KG1 (cell line): ENCODE results near the gene ULK4.
"Not testable (repeated sequence)": the region's sequence is repeated elsewhere in the genome, so short reads cannot be mapped to it uniquely, and the experiment has no call there.

ENCODE experiments used
- DNase-seq: peaks from one replicate; lab custom pipeline; 2025; lab: John Stamatoyannopoulos, UW

The ULK4 gene

DNA sequence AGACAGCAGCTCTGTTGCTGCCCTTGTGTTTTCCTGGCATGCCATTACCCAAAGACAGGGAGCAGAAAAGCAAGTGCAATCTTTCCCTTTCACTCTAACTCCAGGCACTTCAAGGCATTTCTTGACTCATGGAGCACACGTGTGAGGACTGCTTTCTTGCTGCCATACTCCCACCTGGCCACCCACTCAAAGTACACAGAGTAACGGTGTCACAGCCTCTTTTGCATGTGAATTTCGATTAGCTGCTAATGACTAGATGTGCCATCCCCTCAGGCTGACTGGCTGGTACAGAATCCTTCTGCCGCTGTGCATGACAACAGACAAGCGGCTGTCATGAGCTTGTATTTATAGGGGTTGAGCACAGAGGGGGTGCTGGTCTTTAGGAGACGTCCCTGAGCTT lies 382.0 kb downstream of the ULK4 start:
- DNase-seq: no peak

- DNase-seq: no peak
Measured at GRCh38 chr3:41578798-41579197, 383.1 kb downstream of the ULK4 start.

GRCh38 chr3:41575724-41576123 lies 386.2 kb downstream of the ULK4 start:
- no peak for DNase-seq

- no peak for DNase-seq
Measured at GRCh38 chr3:41574900-41575299, 387.0 kb downstream of the ULK4 start.

DNA sequence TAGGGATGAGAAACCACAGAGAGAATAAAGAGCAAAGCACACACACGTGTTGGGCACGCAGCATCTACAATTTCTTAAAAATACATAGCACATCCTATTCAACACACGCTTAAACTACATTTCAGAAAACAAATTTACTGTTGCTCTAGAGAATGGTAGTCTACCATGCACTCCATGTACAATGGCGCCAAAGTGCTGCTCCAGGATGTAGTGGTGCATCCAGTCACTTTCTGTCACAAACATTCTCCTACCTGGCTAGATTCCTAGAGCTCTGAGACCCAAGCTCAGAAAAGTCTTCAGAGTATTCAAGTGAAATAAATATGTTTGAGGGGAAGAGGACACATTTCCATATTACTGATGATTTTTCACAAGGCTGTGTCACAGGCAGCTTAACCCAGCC lies 388.3 kb downstream of the ULK4 start:
- DNase-seq: no peak

DNA sequence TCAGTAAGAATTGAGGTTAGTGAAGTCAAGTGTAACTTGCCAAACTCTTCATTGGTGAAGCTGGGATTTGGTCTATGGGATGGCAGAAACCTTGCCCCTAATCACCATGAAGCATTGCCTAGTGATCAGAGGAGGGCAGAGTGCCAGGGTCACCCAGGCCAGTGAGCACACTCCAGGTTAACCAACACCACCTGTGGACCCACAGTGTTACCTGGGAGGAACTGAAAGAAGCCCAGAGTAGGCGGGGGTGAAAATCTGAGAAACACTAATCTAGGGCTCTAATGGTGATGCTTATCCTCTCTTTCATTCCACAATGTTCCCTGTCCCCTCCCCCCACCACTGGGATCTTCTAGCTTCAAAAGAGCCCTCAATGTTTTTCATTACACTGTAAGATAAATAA lies 389.8 kb downstream of the ULK4 start:
- DNase-seq: no peak

- no peak for DNase-seq
Measured at GRCh38 chr3:41569632-41570305, 392.1 kb downstream of the ULK4 start.

DNA sequence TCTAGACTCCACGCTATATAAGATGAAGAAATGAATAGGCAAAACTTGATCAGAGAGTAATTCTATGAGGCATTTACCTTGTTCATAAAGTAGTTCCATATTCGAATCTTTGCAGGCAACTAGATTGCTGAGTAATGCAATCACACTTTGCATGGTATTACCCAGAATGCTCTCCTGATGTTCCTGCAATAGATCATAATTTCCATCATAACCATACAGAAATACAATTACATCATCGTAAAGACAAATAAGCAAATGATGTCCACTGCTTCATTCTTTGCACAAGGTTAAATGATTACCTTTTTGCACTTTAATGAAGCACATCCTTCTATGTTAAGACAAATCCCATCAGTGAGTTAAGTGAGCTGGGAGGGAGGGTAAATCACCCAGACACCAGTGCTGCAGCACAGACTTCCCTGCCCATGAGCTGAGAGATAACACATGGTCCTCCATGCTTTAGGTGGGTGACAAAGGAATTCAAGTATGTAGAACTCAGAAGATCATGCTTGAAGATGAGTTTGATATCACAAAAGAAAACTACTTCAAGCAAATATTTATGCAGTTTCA lies 395.9 kb downstream of the ULK4 start:
- DNase-seq: no peak

GRCh38 chr3:41565003-41565402 lies 396.9 kb downstream of the ULK4 start:
- DNase-seq: no peak

DNA sequence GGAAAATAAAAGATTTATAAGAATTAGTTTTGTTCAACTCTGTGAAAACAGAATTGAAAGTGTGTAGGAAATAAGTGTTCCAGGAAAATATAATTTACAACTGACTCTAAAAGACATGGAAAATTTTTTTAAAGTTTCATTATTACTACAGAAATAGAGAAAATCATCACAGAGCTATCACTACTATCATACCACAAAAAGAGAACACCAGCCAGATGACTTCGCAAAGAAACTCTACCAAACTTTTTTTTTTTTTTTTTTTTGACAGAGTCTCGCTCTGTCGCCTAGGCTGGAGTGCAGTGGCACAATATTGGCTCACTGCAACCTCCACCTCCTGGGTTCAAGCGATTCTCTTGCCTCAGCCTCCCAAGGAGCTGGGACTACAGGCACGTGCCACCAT lies 405.7 kb downstream of the ULK4 start:
- not testable (repeated sequence) for DNase-seq

- DNase-seq: no peak
Measured at GRCh38 chr3:41532976-41533375, 428.9 kb downstream of the ULK4 start.

GRCh38 chr3:41526995-41527573 lies 434.8 kb downstream of the ULK4 start:
- no peak for DNase-seq

DNA sequence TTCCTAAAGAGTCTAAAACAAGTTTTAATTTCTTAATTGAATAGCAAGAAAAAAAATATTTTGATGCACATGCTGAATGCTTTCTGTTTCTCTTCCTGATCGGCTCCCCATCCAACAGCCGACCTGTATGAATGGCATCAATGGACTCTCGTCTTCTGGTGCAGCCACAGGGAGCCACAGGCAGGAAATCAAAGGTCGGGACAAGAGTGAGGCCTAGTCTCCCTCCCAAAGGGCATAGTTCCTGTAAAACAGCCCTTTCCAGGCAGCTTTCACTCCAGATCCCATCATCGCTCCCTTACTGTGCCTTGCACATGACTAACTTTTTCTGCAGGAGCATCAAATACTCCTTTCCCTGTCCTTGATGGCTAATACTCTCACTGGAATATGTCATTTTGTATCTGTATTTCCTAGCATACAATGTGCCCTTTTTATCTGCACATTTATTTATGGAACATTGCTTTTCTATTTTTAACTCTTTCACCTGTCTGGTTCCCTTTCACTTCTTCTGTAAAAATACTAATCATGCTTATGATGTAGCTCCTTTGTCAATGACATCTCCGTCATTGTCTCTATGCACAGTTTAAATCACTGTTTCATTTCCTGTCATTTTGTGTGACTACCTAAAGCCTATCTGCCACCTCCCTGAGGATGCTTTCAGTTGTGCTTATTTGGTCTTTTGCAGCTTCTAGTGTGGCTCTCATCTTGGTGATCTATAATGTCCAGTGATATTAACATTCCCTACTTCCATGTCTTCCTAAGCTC lies 436.4 kb downstream of the ULK4 start:
- no peak for DNase-seq

GRCh38 chr3:41523897-41524296 lies 438.0 kb downstream of the ULK4 start:
- DNase-seq: no peak

DNA sequence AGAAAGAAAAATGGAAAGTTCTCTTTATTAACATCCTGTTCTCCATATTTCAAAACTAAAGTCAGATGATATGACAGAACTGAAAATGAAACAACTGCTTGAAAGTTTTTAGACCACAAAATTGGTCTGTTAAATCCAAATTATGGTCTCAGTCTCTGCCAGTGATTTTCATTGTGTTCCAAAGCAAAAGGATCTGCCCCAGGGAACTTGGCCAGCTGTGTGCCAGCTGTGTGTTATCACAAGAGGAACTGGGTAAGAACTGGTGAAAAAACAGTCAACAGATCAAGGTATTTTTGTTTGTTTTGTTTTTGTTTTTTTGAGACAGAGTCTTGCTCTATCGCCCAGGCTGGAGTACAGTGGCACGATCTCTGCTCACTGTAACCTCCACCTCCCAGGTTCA lies 439.3 kb downstream of the ULK4 start:
- no peak for DNase-seq

DNA sequence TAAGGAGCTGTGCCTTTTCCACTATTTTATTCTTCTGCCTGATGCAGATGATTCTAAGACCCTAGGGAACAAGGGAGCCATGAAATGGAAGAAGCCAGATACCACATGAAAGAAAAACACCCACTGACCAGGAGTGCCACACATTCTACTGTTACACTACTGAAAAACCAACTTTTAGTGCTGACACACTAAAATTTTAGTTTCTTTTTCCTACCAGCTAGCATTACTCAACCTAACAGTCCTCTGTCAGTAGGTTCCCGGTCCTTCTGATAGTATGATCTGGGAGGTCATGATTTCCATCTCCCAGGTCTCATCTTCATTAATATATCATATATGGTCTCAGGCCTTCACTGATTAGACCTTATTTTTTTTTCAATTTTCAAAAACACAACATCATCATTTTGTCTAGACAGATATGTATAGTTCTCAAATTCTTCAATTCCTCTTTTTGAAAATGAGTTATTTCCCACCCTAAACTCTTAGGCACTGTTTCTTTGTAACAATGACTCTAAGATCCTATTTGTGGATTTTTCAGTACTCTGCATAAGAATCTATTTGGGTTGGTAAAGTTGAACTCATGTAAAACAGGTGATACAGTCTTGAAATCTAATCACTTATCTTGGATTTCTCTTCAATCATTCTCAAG lies 440.8 kb downstream of the ULK4 start:
- DNase-seq: no peak

DNA sequence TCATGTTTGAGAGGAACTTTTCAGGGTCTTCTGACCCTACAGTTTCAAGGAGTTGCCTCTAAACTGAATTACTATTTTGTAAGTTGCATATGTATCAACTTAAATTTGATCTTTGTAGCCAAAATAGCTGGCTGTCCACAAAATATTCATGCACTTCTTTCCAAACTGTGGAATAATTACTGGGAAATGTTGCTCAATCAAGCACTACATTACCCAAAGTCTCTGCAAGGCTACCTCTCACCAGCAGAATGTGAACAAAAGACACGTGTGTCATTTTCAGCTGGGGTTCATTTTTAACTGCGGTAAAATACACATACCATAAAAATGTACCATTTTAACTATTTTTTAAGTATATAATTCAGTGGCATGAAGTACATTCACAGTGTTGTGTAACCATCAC lies 442.2 kb downstream of the ULK4 start:
- DNase-seq: no peak

- DNase-seq: no peak
Measured at GRCh38 chr3:41518626-41519025, 443.3 kb downstream of the ULK4 start.

DNA sequence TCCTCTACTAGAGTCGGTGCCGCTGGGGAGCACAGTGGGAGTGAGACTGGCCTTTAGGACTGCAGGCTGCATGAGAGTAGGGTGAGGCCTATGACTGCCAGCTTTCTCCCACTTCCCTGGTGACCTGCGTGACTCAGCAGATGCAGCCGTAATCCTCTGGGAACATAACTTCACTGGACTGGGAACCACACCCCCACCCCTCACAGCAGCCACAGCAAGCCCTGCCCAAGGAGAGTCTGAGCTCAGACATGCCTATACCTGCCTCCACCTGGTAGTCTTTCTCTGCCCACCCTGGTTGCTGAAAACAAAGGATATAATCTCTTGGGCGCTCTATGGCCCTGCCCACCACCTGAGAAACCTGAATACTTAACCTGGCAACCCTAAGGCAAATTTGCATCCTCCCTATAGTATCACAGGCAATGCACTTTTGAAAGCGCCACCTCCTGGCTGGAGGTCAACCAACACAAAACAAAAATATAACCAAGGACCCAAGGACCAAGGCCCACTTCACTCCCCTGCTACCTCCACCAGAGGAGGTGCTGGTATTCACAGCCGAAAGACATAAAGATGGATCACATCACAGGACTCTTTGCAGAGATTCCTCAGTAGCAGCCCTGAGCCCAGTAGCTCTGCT lies 453.7 kb downstream of the ULK4 start:
- DNase-seq: no peak

DNA sequence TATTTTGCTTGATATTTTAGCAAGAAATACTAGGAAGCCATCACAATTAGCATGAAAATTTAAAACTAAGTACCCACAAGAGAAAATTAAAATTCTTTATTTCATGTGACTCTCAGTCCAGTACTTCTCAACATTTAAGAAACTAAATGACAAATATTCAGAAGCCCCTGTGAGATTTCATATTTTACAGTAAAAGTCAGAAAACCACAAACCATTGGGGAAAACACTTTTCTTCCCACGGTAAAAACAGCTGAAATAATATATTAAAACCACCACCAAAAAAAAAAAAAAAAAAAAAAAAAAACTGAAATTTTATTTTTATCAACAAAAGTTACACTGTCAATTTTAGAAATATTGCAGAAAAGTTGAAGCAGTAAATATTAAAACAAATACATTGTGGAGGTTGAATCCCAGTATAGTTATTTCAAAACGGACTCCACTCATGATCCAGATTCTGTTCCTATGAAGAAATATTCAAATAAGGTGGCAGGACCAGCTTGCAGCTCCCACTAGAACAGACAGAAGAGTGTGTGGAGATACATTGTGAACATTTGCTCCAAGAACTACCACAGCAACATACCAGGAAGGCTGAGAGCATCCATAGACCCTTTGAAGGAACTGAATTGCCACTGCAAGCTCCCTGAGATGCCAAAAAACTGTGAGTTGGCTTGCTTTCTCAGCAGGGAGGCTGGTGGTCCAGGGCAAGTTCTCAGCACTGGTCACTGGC lies 454.4 kb downstream of the ULK4 start:
- DNase-seq: no peak

DNA sequence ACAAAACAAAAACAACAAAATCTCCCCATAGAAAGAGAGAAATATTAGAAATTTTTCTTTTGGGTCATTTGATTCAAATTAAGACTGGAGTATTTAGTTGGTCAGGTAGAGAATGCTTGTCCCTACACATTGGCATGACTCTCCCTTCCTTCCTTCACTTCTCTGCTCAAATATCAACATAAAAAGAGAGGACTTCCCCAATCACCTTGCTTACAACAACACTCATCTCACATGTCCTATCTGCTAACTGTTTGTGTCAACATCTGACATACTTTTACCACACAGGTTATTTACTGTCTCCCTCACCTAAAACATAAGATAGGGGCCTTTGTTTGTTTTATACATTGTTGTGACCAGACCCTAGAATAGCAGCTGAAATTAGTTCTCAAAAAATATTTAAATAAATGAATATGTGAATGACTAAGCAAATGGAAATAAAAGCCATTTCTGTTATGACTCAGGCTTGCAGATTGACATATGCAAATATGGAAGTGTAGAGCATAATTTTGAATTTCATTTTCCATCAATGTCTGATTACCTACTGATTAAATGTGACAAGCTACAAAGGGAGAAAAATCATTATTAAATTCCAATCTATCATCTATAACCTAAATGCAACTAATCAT lies 457.8 kb downstream of the ULK4 start:
- no peak for DNase-seq
